RWPE2 (cell line): ENCODE results near the gene CASP8.

Experiments
- ATAC-seq: fragments of 200-7000 bp; cut with Tn5 transposase; 3 replicates; pipeline ENCODE4 v1.9.1; 2021; ENCODE audit warnings: low read depth
- DNase-seq: peaks from one replicate; pipeline ENCODE4 v3.0.0-alpha.2; 2020; ENCODE audit warnings: low spot score
- H3K27ac ChIP-seq: fragments of 450-650 bp; 2 replicates; pipeline ENCODE4 v1.5.1; 2017; ENCODE audit warnings: mild to moderate bottlenecking; ENCODE audit not compliant: poor library complexity, severe bottlenecking
- H3K27me3 ChIP-seq: fragments of 250-450 bp; sonication (Bioruptor Pico); 2 replicates; pipeline ENCODE4 v1.5.1; 2021; ENCODE audit warnings: mild to moderate bottlenecking, moderate library complexity; ENCODE audit not compliant: insufficient read depth, poor library complexity, severe bottlenecking
- H3K36me3 ChIP-seq: fragments of 250-450 bp; sonication (Bioruptor Pico); 2 replicates; pipeline ENCODE4 v1.5.1; 2020; ENCODE audit warnings: low read depth, mild to moderate bottlenecking, moderate library complexity
- H3K4me1 ChIP-seq: fragments of 250-450 bp; sonication (Bioruptor Pico); 2 replicates; pipeline ENCODE4 v1.5.1; 2021; ENCODE audit warnings: mild to moderate bottlenecking, moderate library complexity; ENCODE audit not compliant: insufficient read depth, poor library complexity, severe bottlenecking
- H3K4me3 ChIP-seq: fragments of 250-450 bp; sonication (Bioruptor Pico); 2 replicates; pipeline ENCODE4 v1.5.1; 2021; ENCODE audit warnings: mild to moderate bottlenecking, moderate library complexity; ENCODE audit not compliant: severe bottlenecking
- H3K9me3 ChIP-seq: fragments of 250-450 bp; sonication (Bioruptor Pico); 2 replicates; pipeline ENCODE4 v1.5.1; 2021; ENCODE audit warnings: mild to moderate bottlenecking, moderate library complexity; ENCODE audit not compliant: severe bottlenecking
- TF ChIP-seq, protein P1 (sequence below): fragments of 450-650 bp; IDR thresholded peaks from one replicate; pipeline ENCODE4 v1.5.1; 2017; ENCODE audit warnings: mild to moderate bottlenecking, moderate library complexity; ENCODE audit not compliant: poor library complexity, severe bottlenecking

CASP8 gene

DNA sequence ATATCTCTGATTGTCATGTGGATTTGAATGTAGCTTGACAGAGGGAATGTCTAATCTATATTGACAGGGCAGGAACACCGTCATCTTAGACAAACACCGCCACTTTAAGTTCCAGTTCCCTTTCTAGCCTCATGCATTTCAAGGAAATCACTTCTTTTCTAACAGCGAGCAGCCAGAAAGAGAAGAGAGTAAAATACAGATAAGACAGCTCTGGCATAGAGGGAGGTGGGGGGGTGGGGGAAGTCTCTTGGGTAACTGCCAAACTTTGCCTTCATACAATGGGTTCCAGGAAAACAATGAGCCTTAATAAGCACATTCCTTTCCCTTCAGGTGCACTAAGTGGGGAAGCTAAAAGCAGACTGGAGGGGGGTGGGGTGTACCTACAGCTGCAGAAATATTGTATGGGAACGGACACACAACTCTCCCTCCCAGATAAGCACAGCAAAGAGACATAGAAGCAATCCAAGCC is 40.2 kb upstream of the CASP8 start:
- DNase-seq, result no peak
- Histone ChIP-seq H3K4me3 (no peak overlapping the region), H3K27ac (no peak overlapping the region), H3K9me3 (no peaks in the 10 kb centered on the region), H3K36me3 (no peaks in the 10 kb centered on the region), H3K27me3 (no peaks in the 10 kb centered on the region), H3K4me1 (peaks cover 11% of the 10 kb centered on the region)
- TF ChIP-seq, protein P1, sequence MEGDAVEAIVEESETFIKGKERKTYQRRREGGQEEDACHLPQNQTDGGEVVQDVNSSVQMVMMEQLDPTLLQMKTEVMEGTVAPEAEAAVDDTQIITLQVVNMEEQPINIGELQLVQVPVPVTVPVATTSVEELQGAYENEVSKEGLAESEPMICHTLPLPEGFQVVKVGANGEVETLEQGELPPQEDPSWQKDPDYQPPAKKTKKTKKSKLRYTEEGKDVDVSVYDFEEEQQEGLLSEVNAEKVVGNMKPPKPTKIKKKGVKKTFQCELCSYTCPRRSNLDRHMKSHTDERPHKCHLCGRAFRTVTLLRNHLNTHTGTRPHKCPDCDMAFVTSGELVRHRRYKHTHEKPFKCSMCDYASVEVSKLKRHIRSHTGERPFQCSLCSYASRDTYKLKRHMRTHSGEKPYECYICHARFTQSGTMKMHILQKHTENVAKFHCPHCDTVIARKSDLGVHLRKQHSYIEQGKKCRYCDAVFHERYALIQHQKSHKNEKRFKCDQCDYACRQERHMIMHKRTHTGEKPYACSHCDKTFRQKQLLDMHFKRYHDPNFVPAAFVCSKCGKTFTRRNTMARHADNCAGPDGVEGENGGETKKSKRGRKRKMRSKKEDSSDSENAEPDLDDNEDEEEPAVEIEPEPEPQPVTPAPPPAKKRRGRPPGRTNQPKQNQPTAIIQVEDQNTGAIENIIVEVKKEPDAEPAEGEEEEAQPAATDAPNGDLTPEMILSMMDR, result no peak
- peak; percentile 66 for ATAC-seq

- no peaks in the 10 kb centered on the region for H3K27me3 ChIP-seq
- ATAC-seq (no peak), DNase-seq (no peak)
- TF ChIP-seq, protein P1, result no peak
- H3K36me3 ChIP-seq, result no peaks in the 10 kb centered on the region
- no peak overlapping the region for H3K4me3 ChIP-seq
- no peak overlapping the region for H3K27ac ChIP-seq
- H3K9me3 ChIP-seq, result no peaks in the 10 kb centered on the region
- peaks cover 11% of the 10 kb centered on the region for H3K4me1 ChIP-seq
Observed at GRCh38 chr2:201223089-201224073, 37.0 kb upstream of the CASP8 start.

GRCh38 chr2:201228271-201228911 is 31.9 kb upstream of the CASP8 start:
- TF ChIP-seq, protein P1, result no peak
- Histone ChIP-seq H3K4me1 (peaks cover 12% of the 10 kb centered on the region), H3K9me3 (no peaks in the 10 kb centered on the region), H3K4me3 (no peak overlapping the region), H3K27ac (no peak overlapping the region), H3K36me3 (no peaks in the 10 kb centered on the region), H3K27me3 (no peaks in the 10 kb centered on the region)
- DNase-seq (no peak), ATAC-seq (no peak)

GRCh38 chr2:201228912-201229290 is 31.4 kb upstream of the CASP8 start:
- no peaks in the 10 kb centered on the region for H3K36me3 ChIP-seq
- no peak for ATAC-seq
- no peak for DNase-seq
- no peaks in the 10 kb centered on the region for H3K27me3 ChIP-seq
- H3K4me1 ChIP-seq, result peaks cover 12% of the 10 kb centered on the region
- H3K9me3 ChIP-seq, result no peaks in the 10 kb centered on the region
- no peak overlapping the region for H3K4me3 ChIP-seq
- H3K27ac ChIP-seq, result no peak overlapping the region
- TF ChIP-seq, protein P1, result no peak
